Stimulated activated CD4-positive, alpha-beta T cell treated with anti-CD3 and anti-CD28 coated beads, Interleukin-4, amount 100 ng/mL, for 48 hours (primary cell): ENCODE data around the gene CD86.
"Not testable (repeated sequence)": the region's sequence is repeated elsewhere in the genome, so short reads cannot be mapped to it uniquely, and the experiment has no call there.

ENCODE experiments used
- DNase-seq, 2 donors: peaks; one replicate each; pipeline ENCODE4 v3.0.0-alpha.2; 2020; ENCODE audit warnings: low read depth in 2 of 2

The CD86 gene

GRCh38 chr3:122164983-122165382 is 109.8 kb downstream of the CD86 start:
- DNase-seq, result not testable (repeated sequence)

- DNase-seq, result no peak
Observed at GRCh38 chr3:122167630-122168029, 112.5 kb downstream of the CD86 start.

- no peak for DNase-seq
Observed at GRCh38 chr3:122168044-122168443, 112.9 kb downstream of the CD86 start.

- DNase-seq, result no peak
Observed at GRCh38 chr3:122169911-122170310, 114.7 kb downstream of the CD86 start.
